ENCODE data around the gene PPP2R3B.
"Not testable (repeated sequence)": the region's sequence is repeated elsewhere in the genome, so short reads cannot be mapped to it uniquely, and the experiment has no call there.

PPP2R3B gene

DNA sequence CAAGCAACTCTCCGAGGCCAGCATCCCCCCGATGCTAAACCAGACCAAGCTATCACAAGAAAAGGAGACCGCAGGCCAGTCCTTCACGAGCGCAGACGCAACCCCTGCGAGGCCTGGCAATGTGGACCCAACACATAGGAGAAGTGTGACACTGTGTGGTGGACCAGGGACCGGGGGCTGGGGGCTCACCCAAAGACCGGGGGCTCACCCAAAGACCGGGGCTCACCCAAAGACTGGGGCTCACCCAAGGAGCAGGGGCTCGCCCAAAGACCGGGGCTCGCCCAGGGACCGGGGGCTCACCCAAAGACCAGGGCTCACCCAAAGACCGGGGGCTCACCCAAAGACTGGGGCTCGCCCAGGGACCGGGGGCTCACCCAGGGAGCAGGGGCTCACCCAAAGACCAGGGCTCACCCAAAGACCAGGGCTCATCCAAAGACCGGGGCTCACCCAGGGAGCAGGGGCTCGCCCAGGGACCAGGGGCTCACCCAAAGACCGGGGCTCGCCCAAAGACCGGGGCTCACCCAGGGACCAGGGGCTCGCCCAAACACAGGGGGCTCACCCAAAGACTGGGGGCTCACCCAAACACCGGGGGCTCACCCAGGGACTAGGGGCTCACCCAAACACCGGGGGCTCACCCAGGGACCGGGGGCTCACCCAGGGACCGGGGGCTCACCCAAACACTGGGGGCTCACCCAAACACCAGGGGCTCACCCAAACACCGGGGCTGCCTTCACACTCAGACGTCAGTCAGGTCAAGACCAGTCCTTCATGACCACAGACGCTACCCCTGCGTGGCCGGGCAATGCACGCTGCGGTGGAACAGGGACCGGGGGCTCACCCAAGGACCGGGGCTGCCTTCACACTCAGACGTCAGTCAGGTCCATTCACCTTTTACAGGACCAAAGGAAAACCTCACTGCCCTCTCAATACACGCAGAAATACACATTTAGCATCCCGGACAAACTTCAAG is 32.9 kb downstream of the PPP2R3B start:
- DNase-seq (ENCODE audit: low spot score): no peak

DNA sequence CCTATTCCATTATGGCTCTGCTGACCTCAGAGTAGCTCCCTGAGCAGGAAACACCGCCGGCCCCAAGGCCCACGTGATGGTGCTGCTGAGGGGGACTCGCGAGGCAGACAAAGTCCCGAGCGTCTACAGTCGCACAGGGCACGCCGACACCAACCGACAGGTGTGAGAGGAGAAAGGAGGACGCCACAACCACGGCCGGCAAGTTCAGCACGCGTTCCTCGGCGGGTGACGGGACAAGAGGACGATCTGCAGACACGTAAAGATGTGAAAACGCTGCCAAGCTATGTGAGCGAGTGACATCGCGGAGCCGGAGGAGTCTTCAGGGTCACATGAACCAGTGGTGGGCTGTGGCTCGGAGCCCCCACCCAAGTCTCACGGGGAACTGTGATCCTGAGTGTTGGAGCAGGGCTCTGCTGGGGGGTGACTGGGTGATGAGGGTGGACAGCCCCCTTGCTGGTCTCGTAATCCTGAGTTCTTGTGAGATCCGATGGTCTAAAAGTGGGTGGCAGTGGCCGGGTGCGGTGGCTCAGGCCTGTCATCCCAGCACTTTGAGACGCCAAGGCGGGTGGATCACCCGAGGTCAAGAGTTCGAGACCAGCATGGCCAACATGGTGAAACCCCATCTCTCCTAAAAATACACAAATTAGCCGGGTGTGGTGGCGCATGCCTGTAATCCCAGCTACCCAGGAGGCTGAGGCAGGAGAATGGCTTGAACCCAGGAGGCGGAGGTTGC is 34.0 kb downstream of the PPP2R3B start:
- DNase-seq (ENCODE audit: low spot score): no peak

DNA sequence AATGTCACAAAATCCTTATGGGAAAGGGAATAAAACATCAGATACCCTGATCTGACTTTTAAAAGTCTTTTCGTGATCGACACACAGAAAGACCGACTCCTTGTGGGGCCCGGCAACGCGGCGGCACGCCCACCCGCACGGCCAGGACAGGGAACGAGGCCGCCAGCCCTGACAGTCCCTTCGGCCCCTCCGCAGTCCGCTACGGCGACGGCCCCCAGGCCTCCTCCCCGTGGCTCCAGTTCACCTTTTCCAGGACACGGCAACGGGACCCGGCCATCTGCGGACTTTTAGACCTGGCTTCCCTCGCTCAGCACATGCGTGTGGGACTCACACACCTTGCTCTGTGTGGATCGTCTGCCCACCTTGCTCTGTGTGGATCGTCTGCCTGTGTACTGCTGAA is 34.5 kb downstream of the PPP2R3B start:
- no peak for DNase-seq (ENCODE audit: low spot score)

DNA sequence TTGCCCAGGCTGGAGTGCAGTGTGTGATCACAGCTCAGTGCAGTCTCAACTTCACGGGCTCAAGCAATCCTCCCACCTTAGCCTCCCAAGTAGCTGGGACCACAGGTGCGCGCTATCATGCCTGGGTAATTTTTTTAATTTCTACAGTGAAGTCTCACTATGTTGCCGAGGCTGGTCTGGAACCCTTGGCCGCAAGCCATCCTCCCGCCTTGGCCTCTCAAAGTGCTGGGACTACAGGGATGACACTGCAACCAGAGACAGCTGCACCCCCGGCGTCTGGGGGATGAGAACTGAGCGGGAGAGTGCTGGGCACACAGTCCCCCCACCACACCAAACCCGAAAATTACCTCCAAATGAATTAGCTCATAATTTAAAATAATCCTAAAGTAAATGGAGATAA is 35.0 kb downstream of the PPP2R3B start:
- no peak for DNase-seq (ENCODE audit: low spot score)

DNA sequence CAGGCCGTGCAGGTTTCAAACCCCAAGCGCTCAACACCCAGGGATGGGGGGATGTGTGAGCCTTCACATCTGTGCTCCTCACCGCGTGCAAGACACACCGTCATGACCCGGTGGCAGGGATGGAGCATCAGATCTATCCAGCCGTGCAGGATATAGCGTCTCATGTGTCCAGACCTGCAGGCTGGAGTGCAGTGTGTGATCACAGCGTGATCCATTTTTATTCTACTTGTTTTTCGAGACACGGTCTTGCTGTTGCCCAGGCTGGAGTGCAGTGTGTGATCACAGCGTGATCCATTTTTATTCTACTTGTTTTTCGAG is 35.4 kb downstream of the PPP2R3B start:
- DNase-seq (ENCODE audit: low spot score): not testable (repeated sequence)

DNA sequence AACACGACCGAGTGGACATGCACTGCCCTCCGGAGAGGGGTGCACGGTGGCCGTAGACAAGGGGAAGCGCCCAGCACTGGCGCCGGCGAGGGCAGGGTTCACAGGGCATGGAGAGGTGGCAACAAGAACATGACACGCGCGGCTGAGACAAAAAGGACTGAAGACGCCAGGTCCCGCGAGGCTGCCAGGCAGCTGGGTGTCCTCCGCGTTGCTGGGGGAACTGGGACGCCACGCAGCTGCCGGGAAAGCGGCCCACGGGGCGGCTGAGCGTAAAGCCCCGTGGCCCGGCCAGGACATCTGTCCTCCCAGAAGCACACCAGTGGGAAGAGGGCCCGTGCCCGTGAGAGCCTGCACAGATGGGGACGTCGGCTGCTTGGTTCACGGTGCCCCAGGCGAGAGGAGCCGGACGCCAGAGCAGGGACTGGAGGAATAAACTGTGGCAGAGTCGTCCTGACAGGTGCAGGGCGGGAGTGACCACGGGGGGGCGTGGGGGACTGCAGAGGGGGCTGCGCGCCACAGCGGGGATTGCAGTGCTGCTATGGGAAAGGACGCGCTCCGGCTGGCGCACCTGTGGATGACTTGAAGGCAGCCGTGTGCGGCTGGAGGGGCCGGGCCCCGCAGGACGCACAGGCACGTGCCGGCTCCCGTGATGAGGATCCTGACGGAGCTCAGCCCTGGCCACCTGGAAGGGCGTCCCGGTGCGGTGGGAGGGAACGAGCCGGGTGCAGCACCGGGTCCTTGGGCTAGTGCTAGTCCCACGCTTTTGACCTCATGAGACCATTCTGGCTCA is 36.0 kb downstream of the PPP2R3B start:
- no peak for DNase-seq (ENCODE audit: low spot score)

DNA sequence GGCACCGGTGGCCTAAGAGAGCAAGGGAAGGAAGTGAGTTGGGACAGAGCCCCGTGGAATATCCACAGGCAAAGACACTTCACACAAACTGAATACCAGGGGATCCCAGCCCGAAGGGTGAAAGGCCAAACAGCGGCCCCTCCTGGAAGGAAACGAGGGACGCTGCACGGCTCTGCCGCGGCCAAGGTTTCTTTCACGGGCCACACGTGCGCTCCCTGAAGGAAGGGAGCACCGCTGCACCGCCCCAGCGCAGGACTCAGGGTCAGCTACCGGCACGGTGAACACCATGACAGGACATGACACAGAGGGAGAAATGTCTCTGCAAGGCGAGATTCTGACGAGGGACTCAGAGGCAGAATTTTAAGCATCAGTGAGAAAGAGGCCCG is 36.6 kb downstream of the PPP2R3B start:
- DNase-seq (ENCODE audit: low spot score): no peak

DNA sequence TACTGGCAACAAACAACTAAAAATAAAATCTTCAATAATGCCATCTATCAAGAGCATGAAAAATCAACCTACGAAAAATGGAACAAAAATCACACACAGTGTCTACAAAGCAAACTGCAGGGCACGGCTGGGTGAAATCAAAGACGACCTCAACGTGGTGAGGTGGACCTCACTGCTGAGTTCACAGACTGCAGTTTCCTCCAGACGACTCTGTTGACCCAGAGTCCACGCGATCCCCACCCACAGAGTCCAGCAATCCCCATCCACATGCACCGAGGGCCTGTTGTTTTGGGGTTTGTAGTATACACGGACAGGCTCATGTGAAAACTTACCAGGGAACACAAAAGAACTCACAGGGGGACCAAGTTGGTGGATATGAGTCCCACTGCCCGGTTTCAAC is 37.0 kb downstream of the PPP2R3B start:
- DNase-seq (ENCODE audit: low spot score): no peak

DNA sequence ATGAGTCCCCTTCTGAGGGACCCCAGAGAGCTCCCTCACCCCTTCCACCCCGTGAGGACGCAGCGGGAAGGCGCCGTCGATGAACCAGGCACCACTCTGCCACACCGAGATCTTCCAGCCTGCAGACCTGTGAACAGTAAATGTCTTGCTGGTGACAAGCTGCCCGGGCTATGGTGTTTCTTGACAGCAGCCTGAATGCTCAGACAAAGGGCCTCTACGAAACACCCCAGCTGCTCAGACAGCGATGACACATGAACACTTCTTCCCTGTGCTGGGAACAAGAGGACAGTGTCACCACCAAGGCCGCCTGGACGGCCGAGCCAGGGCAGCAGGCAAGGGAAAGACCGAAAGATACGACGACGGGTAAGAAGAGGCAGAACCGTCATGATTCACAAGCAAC is 37.5 kb downstream of the PPP2R3B start:
- DNase-seq (ENCODE audit: low spot score): no peak

DNA sequence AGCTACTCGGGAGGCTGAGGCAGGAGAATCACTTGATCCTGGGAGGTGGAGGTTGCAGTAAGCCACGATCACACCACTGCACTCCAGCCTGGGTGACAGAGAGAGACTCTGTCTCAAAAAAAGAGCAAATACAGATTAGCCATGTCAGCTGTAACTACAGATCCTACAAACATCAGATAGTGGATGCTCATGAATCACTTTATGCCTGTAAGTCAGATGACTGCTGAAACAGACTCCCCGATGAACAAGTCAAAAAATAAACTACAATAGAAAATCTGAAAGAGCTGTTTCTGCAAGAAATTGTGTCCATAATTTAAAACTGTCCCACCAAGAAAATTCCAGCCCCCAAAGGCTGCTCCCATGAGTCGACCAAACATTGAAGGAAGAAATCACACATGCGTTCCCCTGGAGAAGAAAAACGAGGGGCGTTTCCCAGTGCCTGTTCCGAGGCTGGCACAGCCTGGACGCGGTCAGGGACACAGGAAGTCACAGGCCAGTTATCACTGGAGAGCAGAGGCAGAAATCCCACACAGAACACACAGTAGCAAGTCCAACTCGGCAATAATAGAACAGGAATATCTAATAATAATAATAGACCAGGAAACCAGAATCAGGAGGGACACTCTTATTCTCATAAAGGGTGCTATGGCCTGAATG is 38.1 kb downstream of the PPP2R3B start:
- DNase-seq (ENCODE audit: low spot score): no peak

DNA sequence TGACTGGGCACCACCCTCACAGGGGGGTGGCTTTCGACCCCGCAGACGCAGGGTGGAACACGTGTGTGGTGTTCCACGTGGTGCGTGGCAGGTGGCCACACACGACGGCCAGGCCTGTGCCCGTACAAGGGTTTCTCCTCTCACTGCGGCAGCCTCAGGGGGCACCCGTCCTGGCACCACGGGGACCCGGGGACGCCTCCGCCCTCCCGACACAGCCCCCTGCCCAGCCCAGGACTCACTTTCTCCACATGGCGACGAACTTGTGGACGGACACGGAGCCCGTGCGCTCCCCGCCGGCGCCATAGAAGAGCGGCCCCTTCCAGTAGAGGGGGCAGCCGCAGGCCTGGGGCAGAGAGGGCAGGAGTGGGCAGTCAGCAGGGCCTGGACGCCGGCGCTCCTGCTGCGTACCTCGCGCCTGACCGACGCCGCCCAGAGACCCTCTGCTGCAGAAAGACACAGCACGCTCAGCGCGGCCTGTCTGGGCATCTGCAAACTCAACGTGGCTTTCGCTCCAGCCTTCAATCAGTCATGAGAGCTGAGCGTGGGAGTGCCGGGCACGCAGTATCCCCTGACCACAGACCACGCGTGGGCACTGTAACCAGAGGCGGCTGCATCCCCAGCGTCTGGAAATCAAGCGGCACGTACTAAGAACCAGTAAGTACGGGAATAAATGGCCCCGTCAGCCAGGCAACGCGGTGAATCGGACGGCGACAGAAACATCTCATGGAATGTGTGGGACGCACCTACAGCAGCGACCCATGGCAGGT is 39.2 kb downstream of the PPP2R3B start:
- no peak for DNase-seq (ENCODE audit: low spot score)

DNA sequence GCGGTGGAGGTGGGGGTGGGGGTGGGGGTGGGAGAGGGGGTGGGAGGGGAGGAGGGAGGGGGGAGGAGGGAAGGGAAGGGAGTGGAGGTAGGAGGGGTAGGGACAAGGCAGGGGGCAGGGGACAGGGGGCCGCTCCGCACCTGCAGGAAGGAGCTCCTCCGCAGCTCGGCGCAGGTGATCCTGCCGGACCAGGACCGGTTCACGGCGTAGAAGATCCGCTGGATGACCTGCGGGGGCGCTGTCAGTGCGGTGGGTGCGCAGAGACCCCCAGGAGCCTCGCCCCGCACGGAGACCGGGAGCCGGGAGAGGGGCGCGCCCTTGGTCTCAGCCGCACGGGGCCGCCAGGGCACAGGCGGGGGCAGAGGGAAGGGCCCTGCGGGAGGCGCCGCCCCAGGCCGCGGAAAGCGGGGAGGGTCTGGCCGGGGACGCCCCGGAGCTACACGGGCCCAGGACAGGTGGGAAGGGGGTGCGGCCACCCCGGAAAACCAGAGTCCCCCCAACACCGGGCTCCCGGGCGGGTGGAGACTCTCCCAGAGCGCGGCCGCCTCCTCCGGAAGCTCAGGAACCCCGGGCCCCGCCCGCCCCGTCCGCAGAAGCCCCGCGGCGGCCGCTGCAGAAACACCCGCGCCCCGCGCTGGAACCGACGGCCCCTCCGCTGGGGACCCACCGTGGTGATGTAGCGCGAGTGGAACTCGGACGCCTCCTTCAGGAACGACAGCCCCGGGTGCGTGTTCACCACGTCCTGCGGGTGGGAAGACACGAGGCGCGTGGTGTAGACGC is 40.5 kb downstream of the PPP2R3B start:
- no peak for DNase-seq (ENCODE audit: low spot score)

DNA sequence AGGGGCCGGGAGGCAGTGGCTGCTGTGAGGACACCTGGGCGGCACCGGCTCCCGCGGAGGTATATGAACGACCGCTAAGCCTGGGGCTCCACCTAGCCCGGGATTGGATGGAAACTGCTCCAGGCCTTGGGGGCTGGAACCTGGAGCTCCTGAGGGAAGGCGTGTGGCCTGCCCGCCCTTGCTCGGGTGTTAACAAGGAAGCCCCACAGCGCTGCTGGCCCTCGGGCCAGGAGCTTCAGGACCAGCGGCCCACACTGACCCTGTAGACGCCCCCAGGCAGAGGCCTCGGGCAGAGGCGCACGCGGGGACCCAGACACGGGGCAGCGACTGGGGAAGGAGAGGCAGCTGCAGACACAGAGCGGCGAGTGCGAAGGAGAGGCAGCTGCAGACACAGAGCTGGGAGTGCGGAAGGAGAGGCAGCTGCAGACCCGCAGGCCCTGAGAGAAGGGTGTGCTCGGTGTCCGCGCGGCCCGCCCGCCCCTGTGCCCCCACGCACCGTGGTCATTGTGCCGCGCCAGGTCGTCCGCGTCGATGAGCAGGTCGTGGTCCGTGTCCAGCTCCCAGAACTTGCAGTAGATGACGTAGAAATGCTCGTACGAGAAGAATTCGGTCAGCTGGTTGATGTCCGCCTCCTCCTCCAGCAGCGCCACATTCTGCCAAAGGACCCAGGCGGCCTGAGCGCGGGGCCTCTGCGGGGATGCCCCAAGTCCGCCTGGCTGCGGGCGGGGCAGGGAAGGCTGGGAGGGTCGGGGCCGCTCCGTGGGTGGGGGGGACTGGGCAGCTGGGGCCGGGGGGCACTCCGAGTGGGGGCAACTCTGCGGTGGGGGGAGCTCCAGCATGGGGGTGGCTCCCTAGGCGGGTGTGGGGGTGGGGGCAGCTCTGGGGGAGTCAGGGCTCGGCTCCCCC is 41.4 kb downstream of the PPP2R3B start:
- no peak for DNase-seq (ENCODE audit: low spot score)

DNA sequence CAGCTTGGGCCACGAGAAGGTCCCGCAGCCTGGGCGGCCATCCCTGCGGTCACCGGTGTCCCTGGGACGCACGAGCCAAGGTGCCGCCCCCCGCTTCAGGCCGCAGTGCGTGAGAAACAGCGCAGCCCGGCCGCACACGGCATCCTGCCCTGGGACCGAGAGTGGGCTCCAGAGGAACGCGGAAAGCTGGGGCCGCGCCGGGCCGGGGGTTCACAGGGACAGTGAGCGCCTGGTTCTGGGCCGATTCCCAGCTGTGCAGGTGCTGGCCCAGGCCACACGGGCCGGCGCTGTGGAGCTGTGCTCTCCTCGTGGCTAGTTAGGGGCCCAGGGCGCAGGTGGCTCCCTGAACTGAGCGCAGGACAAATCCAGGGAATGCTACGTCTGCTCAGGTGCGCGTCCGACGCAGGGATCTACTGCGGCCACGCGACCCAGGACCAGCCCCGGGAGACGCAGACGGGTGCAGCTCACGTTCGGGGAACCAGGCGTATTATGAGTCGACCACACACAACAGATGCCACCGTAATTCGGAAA is 42.3 kb downstream of the PPP2R3B start:
- no peak for DNase-seq (ENCODE audit: low spot score)

DNA sequence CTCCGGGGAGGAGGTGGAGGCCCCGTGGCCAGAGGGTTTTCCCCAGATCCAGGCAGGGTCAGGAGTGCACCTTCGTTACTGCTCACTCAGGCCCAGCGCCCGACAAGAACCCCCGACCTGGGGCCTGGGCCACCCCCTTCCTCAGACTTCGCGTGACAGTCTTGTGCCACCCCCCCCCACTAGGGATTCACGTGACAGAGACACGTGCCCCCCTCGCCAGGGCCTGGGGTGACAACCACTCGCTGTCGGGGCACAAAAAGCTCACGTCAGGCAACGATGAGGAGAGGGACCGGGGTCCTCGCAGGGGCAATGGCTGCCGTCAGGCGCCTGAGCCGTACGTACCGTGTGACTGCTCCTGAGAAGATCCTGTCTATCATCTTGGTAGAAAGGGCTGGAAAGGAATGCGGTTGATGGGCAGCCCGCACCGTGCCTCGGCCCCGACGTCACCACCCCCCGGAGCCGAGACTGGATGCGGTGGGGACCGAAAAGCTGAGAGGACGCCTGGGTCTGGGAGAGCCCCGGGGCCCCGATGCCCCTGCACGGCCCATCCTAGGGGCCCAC is 45.1 kb downstream of the PPP2R3B start:
- DNase-seq (ENCODE audit: low spot score): no peak

DNA sequence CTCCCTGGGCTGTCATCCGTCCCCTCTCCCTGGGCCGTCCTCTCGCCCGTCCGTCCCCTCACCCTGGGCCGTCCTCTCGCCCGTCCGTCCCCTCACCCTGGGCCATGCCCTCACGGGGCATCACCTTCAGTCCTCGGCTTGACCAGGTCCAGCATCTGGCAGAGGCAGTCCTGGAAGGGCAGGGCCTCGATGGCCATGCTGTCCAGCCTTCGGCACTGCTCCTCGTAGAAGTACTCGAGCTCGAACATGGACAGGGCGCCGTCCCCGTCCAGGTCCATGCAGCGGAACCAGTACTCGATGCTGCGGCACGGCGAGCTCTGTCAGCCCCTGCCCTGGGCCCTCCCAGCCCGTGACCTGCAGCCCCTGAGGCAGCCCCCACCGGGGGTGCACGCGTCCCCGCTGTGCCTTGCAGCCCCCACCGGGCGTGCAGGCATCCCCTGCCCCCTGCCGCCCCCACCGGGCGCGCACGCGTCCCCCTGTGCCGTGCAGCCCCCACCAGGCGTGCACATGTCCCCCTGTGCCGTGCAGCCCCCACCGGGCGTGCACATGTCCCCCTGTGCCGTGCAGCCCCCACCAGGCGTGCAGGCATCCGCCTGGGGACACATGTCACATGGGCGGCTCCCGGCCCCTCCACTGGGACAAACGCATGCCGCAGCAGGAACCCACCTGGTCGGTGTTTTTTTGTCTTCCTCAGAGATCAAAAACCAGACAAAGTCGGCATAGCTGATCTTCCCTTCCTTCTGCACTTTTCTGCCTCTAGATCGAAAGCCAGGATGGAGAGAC is 45.9 kb downstream of the PPP2R3B start:
- no peak for DNase-seq (ENCODE audit: low spot score)

DNA sequence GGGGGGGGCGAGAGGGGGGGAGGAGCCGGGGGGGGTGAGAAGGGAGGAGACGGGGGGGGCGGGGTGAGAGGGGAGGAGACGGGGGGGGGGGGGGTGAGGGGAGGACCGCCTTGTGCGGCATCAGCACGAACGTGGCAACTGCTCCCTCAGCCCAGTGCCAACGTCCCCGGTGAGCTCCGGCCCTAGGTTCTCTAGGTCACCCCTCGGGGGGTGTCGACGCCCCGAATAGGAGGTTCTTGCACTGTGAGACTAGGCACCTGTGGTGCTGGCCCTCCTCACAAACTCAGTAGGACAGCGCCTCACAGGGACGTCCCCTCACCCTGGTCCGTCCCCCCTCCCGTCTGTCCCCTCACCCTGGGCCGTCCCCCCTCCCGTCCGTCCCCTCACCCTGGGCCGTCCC is 46.6 kb downstream of the PPP2R3B start:
- no peak for DNase-seq (ENCODE audit: low spot score)

DNA sequence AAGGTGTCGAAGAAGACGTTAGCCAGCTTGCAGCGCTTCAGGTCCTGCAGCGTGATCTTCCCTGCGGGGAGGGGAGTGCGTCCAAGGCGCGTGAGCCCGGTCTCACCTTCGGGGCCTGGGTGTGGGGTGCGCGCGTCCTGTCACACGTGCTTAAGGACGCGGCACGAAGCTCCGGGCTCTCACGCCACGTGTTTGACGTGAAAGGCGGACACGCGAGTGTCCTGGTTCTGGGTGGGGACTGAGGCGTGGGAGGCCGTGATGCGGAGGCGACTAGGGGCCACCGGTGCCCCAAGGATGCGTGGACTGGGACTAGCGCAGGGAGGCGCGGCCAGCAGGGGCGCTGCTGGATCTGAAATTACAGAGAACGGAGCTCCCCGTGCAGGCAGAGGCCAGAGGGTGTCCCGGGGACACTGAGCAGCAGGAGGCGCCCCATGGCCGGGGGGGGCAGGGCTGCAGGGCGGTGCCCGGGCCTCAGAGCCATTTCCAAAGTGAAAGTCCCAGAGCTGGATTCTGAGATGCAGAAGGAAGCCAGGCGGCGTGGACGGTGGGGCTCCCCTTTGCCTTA is 47.8 kb downstream of the PPP2R3B start:
- DNase-seq (ENCODE audit: low spot score): no peak

Data from CD4-positive, alpha-beta T cell treated with Interleukin-15 for 4 hours (primary cell).